Karpas-422 (cell line): ENCODE data around the gene CEBPA. TPM values are rescaled to one million over a fixed set of nuclear protein-coding genes. Genes with fewer than 3 reads are reported as not detected.
"Not testable (repeated sequence)": the region's sequence is repeated elsewhere in the genome, so short reads cannot be mapped to it uniquely, and the experiment has no call there.

Experiments
- DNase-seq: peaks from one replicate; pipeline ENCODE4 v3.0.0-alpha.2; 2015
- H2AFZ ChIP-seq: fragments of 200-600 bp; sonication (generic); 2 replicates; pipeline ENCODE4 v1.6.1; 2014; ENCODE audit warnings: antibody characterized with exemption, low read length, mixed read lengths
- H3K27ac ChIP-seq: fragments of 200-600 bp; sonication (generic); 2 replicates; pipeline ENCODE4 v1.5.1; 2014; ENCODE audit warnings: mild to moderate bottlenecking, low read length, moderate library complexity
- H3K27me3 ChIP-seq: fragments of 200-600 bp; sonication (generic); 2 replicates; pipeline ENCODE4 v1.6.1; 2014; ENCODE audit warnings: low read length, mixed read lengths
- H3K36me3 ChIP-seq: fragments of 200-600 bp; sonication (generic); 2 replicates; pipeline ENCODE4 v1.6.1; 2014; ENCODE audit warnings: low read length, mixed read lengths; ENCODE audit not compliant: insufficient read depth
- H3K4me1 ChIP-seq: fragments of 200-600 bp; sonication (generic); 2 replicates; pipeline ENCODE4 v1.6.1; 2014; ENCODE audit warnings: mild to moderate bottlenecking, low read length, mixed read lengths
- H3K4me2 ChIP-seq: fragments of 200-600 bp; sonication (generic); 2 replicates; pipeline ENCODE4 v1.6.1; 2014; ENCODE audit warnings: low read length, low read depth, mild to moderate bottlenecking; ENCODE audit not compliant: poor library complexity, severe bottlenecking
- H3K4me3 ChIP-seq: fragments of 200-600 bp; sonication (generic); 2 replicates; pipeline ENCODE4 v1.5.1; 2014; ENCODE audit warnings: mild to moderate bottlenecking, antibody characterized with exemption, low read length, mixed read lengths
- H3K79me2 ChIP-seq: fragments of 200-600 bp; sonication (generic); 2 replicates; pipeline ENCODE4 v1.6.1; 2014; ENCODE audit warnings: mild to moderate bottlenecking, low read length, mixed read lengths
- H3K9ac ChIP-seq: fragments of 200-600 bp; sonication (generic); 2 replicates; pipeline ENCODE4 v1.6.0; 2014; ENCODE audit warnings: low read length
- H3K9me2 ChIP-seq: fragments of 200-600 bp; sonication (generic), shearing (Covaris generic); replicated peaks from 2 replicates; pipeline ENCODE4 v1.6.0; 2014; ENCODE audit warnings: mild to moderate bottlenecking, low read length, moderate library complexity; ENCODE audit not compliant: insufficient read depth
- H3K9me3 ChIP-seq: fragments of 300-700, 200-600 bp; sonication (generic); 2 replicates; pipeline ENCODE4 v1.6.1; 2014; ENCODE audit warnings: low read length, mixed read lengths
- H4K20me1 ChIP-seq: fragments of 200-600 bp; sonication (generic); 2 replicates; pipeline ENCODE4 v1.6.1; 2014; ENCODE audit warnings: mild to moderate bottlenecking, antibody characterized with exemption, low read length, low read depth; ENCODE audit not compliant: insufficient read depth
- total RNA-seq: library from RNA; depleted of rRNA; stranded (reverse); fragments of >200 nt; shearing (Covaris generic); gene quantifications from 2 replicates; pipeline ENCODE4 v1.2.3, GENCODE V29; 2014; ENCODE audit warnings: low replicate concordance

Gene CEBPA
- total RNA-seq, 1 experiment from 2014 or later: not detected

DNA sequence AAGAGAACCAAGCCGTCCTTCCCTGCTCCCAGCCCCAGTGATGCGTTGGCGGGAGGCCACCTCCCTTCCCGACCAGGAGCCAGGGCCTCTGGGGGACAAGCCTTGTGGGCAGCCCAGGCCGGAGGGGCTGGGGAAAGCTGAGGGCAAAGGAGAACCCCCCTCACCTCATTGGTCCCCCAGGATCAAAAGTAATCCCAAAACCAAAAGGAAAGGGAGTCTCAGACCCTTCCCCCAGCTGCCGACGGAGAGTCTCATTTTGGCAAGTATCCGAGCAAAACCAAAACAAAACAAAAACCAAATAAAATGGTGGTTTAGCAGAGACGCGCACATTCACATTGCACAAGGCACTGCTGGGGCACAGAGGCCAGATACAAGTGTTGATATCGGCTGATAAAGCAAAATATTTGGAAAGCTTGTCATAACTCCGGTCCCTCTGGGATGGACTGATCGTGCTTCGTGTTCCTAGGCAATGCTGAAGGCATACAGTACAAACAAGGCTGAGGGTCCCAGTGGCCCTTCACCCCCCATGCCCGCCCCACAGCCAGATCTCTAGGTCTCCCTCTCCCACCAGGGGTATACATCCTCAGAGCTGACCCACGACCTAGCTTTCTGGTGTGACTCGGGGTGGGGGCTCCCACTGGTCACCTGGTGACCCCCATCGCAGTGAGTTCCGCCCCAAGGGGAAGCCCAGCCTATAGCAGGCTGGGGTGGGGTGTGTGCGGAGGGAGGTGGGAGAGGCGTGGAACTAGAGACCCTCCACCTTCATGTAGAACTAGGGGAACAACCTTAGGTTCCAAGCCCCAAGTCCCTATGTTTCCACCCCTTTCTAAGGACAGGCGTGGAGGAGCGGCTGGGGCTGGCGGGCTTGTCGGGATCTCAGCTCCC is 2.1 kb downstream of the CEBPA start:
- Histone ChIP-seq H2AFZ (no peak overlapping the region), H3K79me2 (no peaks in the 10 kb centered on the region), H3K27me3 (no peaks in the 10 kb centered on the region), H3K9me2 (no peaks in the 10 kb centered on the region), H3K4me3 (no peak overlapping the region), H3K27ac (no peak overlapping the region), H3K9me3 (no peaks in the 10 kb centered on the region), H4K20me1 (no peaks in the 10 kb centered on the region), H3K36me3 (no peaks in the 10 kb centered on the region), H3K4me2 (no peak overlapping the region), H3K4me1 (no peaks in the 10 kb centered on the region), H3K9ac (no peak overlapping the region)
- no peak for DNase-seq

DNA sequence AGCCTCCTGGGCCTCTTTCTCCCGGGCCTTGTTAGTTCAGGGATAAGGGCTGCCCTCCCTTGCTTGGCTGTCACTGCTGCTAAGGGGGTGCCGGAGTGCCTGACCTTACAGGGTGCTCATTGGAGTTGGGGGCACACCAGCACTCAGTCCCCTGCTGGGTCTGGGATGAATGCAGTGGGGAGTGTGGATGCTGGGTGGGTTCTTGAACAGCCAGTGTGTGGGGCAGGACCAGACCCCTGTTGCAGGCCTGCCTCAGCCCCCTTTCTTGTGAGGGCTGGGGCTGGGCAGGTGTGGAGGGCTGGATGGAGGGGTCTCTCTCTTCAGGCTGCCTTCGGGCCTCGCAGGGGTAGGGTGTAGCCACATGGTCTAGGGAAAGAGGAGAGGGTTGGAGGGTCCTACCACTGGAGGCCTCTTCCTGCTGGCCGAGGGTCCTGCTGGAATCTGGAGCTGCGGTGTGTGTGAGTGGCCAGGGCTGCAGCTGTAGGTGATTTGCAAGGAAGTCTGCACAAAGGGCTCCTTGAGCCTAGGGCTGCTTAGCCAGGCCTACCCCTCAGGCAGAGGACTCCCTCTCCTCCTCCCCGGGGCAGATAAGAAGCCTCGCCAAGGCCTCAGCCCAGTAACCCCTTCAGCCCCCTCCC is 3.2 kb downstream of the CEBPA start:
- no peak overlapping the region for H3K4me2 ChIP-seq

DNA sequence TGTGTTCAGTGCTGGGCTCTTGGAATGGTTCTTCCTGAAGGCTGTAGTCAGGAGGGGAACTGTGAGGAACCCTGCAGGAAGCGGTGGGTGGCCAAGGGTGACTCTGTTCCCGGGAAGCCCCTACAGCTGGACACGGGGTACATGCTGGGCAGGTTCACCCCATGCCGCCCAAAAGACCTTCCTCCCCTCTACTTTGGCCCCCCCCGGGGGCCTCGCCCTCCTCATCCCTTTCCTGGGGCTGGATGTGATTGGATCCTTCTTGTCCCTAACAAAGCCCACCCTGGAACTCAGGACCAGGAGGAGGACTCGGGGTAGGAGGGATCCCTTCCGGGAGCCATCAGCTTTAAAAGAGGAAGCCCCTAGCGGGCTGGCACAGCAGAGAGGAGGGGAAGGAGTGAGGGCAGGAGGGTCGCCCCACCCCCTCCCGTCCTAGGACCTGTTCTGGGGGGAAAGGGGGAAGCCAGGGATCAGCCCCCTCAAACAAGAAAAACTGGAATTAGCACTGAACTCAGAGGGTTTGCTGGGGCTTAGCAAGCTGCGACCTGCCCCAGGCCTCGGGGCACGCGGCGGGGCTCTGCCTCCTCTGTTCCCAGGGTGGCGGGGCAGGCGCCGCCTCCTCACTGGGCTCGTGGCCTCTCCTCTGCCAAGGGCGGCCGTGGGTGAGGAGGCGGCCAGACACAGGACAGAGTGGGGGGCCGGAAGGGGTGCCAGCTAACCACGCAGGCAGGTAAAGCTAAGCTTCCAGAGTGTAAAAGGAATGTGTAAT is 4.0 kb downstream of the CEBPA start:
- Histone ChIP-seq H3K36me3 (no peaks in the 10 kb centered on the region), H4K20me1 (no peaks in the 10 kb centered on the region), H3K4me1 (no peaks in the 10 kb centered on the region), H3K4me3 (no peak overlapping the region), H3K9me3 (no peaks in the 10 kb centered on the region), H2AFZ (no peak overlapping the region), H3K27ac (no peak overlapping the region), H3K79me2 (no peaks in the 10 kb centered on the region), H3K4me2 (no peak overlapping the region), H3K9me2 (no peaks in the 10 kb centered on the region), H3K27me3 (no peaks in the 10 kb centered on the region), H3K9ac (no peak overlapping the region)
- no peak for DNase-seq

More for the DNA sequence above, 3.2 kb downstream of the CEBPA start:
- Histone ChIP-seq H4K20me1 (no peaks in the 10 kb centered on the region), H3K36me3 (no peaks in the 10 kb centered on the region), H3K27me3 (no peaks in the 10 kb centered on the region), H2AFZ (no peak overlapping the region), H3K27ac (no peak overlapping the region), H3K4me3 (no peak overlapping the region), H3K79me2 (no peaks in the 10 kb centered on the region), H3K4me1 (no peaks in the 10 kb centered on the region), H3K9me3 (no peaks in the 10 kb centered on the region), H3K9ac (no peak overlapping the region), H3K9me2 (no peaks in the 10 kb centered on the region)
- DNase-seq: no peak

DNA sequence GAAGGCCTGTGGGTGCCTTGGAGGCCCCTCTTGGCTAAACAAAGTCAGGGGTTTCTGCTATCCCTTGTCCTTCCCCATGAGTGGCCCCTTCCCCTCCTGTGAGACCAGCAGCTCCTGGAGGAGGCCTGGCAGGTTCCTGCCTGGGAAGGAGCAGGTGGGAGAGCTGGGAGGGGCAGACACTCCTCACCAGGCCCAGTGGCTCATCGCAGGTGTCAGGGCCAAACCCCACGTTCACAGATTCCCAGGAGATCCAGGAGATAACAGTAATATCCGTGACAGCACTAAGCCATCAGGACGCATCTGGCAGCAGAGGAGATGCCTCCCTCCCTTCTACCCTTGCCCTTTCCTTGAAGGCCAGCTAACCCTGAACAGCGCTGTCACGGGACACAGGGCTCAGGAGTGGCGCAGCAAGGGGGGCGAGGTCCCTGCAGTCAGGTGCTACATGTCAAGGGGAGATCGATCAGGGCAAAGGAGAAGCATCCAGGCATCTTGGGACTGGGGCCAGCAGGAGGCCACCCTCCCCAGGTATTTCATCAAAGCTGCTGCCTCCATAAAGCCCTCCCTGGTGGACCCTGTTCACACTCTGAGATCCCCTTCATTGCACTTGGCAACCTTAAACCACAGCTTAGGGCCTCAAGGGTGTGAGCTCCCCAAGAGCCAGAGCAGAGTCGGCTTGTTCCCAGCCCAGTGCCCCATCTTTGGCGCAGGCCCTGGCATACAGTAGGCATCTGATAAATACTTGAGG is 4.8 kb downstream of the CEBPA start:
- no peak overlapping the region for H3K4me2 ChIP-seq
- H3K79me2 ChIP-seq: no peaks in the 10 kb centered on the region
- no peak overlapping the region for H3K4me3 ChIP-seq
- no peak for DNase-seq
- no peaks in the 10 kb centered on the region for H3K9me3 ChIP-seq
- H2AFZ ChIP-seq: no peak overlapping the region
- no peak overlapping the region for H3K27ac ChIP-seq
- H3K4me1 ChIP-seq: no peaks in the 10 kb centered on the region
- no peaks in the 10 kb centered on the region for H3K27me3 ChIP-seq
- no peaks in the 10 kb centered on the region for H4K20me1 ChIP-seq
- no peak overlapping the region for H3K9ac ChIP-seq
- H3K36me3 ChIP-seq: no peaks in the 10 kb centered on the region
- H3K9me2 ChIP-seq: no peaks in the 10 kb centered on the region

DNA sequence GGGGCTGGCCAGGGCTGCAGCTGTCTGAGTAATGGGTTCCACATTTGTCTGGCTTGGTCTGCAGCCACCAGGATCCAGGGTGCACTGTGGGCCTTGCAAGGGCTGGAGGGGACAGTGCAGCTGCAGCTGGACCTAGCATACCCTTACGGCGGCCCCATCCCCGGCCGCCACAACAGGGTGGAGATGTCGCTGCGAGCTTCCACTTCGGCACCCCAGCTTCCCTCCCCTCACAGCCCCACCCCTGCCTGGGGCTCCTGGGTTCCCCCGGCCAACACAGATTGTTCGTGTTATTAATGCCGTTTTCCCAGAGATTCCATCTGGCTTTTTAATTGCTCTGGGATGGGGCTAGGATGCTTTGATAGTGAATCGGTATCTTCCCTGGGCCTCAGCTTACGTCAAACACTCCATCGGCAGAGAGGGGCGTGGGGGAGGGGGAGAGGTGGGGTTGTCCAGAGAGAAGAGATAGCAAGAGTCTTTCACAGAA is 5.8 kb downstream of the CEBPA start:
- H3K4me2 ChIP-seq: no peak overlapping the region
- no peaks in the 10 kb centered on the region for H3K4me1 ChIP-seq
- H2AFZ ChIP-seq: no peak overlapping the region
- H3K79me2 ChIP-seq: no peaks in the 10 kb centered on the region
- DNase-seq: no peak
- no peaks in the 10 kb centered on the region for H3K36me3 ChIP-seq
- no peaks in the 10 kb centered on the region for H3K9me2 ChIP-seq
- no peak overlapping the region for H3K4me3 ChIP-seq
- H3K27ac ChIP-seq: no peak overlapping the region
- H3K27me3 ChIP-seq: no peaks in the 10 kb centered on the region
- no peaks in the 10 kb centered on the region for H3K9me3 ChIP-seq
- no peak overlapping the region for H3K9ac ChIP-seq
- no peaks in the 10 kb centered on the region for H4K20me1 ChIP-seq

DNA sequence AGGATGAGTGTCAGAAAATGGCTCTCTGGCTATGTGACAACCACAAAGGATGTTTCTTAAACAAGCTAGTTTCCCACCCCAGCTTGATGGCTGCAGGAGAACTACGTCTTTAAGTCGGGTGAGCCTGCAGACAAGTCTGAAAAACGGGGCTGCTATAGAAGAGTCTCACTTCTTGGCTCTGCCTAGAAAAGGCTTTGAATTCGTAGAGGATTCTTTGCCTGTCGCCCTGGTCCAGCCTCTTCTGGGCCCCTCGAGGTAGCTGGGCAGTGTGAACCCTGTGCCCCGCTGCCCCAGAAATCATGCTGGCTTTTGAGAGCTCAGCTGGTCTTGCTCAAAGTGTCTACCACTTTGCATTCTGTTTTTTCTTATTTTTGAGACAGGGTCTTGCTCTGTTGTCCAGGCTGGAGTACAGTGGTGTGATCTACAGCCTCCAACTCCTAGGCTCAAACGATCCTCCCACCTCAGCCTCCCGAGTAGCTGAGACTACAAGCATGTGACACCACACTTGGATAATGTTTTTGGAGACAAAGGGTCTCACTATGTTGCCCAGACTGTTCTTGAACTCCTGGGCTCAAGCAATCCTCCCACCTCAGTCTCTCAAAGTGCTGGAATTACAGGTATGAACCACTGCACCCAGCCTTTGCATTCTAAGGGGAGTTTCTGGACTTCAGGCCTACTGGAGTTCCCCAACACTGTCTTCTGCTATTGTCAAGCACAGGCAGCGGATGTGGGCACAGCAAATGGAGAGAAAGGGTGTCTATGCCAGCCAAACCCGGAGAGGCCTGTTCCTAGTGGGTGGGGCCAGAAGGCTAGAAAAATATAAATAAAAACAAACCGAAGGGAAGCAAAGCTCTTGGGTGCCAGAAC is 6.5 kb downstream of the CEBPA start:
- Histone ChIP-seq H3K4me2 (no peak overlapping the region), H3K9ac (no peak overlapping the region), H3K27me3 (no peaks in the 10 kb centered on the region), H4K20me1 (no peaks in the 10 kb centered on the region), H3K4me1 (no peaks in the 10 kb centered on the region), H2AFZ (no peak overlapping the region), H3K9me2 (no peaks in the 10 kb centered on the region), H3K36me3 (no peaks in the 10 kb centered on the region), H3K79me2 (no peaks in the 10 kb centered on the region), H3K9me3 (no peaks in the 10 kb centered on the region), H3K27ac (no peak overlapping the region), H3K4me3 (no peak overlapping the region)
- no peak for DNase-seq

DNA sequence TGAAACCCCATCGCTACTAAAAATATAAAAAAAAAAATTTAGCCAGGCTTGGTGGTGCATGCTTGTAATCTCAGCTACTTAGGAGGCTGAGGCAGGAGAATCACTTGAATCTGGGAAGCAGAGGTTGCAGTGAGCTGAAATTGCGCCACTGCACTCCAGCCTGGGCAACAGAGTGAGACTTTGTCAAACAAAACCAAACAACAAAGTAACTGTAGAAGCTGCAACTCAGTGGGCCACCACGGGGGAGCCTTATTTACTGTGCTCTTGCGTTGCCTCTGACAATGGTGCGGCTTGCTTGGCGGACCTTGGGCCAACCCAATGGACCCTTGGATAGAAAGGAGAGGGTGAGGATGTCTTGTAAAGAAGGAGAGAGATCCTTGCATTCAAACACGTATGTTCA is 7.3 kb downstream of the CEBPA start:
- not testable (repeated sequence) for H3K9me2 ChIP-seq, H3K27me3 ChIP-seq, H3K36me3 ChIP-seq

More for the DNA sequence above, 7.3 kb downstream of the CEBPA start:
- H3K9ac ChIP-seq, H3K27ac ChIP-seq, H4K20me1 ChIP-seq, H3K79me2 ChIP-seq, H3K4me1 ChIP-seq, H3K9me3 ChIP-seq, H3K4me3 ChIP-seq, H2AFZ ChIP-seq, DNase-seq, H3K4me2 ChIP-seq: not testable (repeated sequence)
